ENCODE data around the gene TNPO1.
"Not testable (repeated sequence)": the region's sequence is repeated elsewhere in the genome, so short reads cannot be mapped to it uniquely, and the experiment has no call there.

GRCh38 chr5:72932686-72933085 is 116.2 kb downstream of the TNPO1 start:
- not testable (repeated sequence) for TF ChIP-seq EZH2phosphoT487 (IDR thresholded peaks at IDR 0.05; ENCODE audit: insufficient read depth, low read depth); EZH2 (IDR thresholded peaks at IDR 0.05; ENCODE audit: insufficient read depth, poor library complexity, severe bottlenecking)

Measured in GM23248 (cell line).